H1 (cell line): ENCODE results near the gene AZGP1. TPM values are rescaled to one million over a fixed set of nuclear protein-coding genes. Genes with fewer than 3 reads are reported as not detected.

Source experiments
- CTCF ChIA-PET: fragments of 300-600 bp; sonication (Branson Sonifier 250); formaldehyde crosslinking; loops from one replicate; lab custom pipeline; 2021; ENCODE audit not compliant: partially characterized antibody; lab: Charles Lee
- POLR2A ChIA-PET: fragments of 300-600 bp; sonication (Branson Sonifier 250); formaldehyde crosslinking; loops from one replicate; lab custom pipeline; 2021; ENCODE audit warnings: inconsistent platforms; ENCODE audit not compliant: partially characterized antibody; lab: Charles Lee
- DNase-seq, 2 experiments: peaks; one replicate each; pipeline versions ENCODE4 v3.0.0 to v3.0.0-alpha.2; 2010 to 2022; ENCODE audit warnings: low spot score in 2 of 2, low read depth in 1 of 2, mixed read lengths in 1 of 2
- FAIRE-seq: peaks from 2 replicates; lab custom pipeline; 2011; peaks lifted over from hg19 to GRCh38; lab: Jason Lieb, UNC
- H2AFZ ChIP-seq: 2 replicates; pipeline ENCODE4 v1.8.1; 2012; ENCODE audit warnings: low read length, inconsistent platforms
- H2AK5ac ChIP-seq: 2 replicates; pipeline ENCODE4 v1.6.1; 2013; ENCODE audit warnings: low read depth, low read length
- H2BK120ac ChIP-seq: replicated peaks from 2 replicates; pipeline ENCODE3; 2013; ENCODE audit warnings: low read depth, low read length, inconsistent platforms
- H2BK12ac ChIP-seq: 2 replicates; pipeline ENCODE4 v1.6.1; 2013; ENCODE audit warnings: low read depth, low read length
- H2BK15ac ChIP-seq: 2 replicates; pipeline ENCODE4 v1.6.1; 2013; ENCODE audit warnings: low read length
- H2BK20ac ChIP-seq: 2 replicates; pipeline ENCODE4 v1.6.1; 2013; ENCODE audit warnings: low read length
- H2BK5ac ChIP-seq: 2 replicates; pipeline ENCODE4 v1.6.1; 2013; ENCODE audit warnings: low read depth, low read length
- H3K14ac ChIP-seq: 2 replicates; pipeline ENCODE4 v1.6.1; 2013; ENCODE audit warnings: inconsistent platforms; ENCODE audit not compliant: insufficient read length
- H3K18ac ChIP-seq: 2 replicates; pipeline ENCODE4 v1.6.1; 2013; ENCODE audit warnings: low read length; ENCODE audit errors: extremely low read depth
- H3K23ac ChIP-seq: 2 replicates; pipeline ENCODE4 v1.6.1; 2013; ENCODE audit warnings: inconsistent platforms; ENCODE audit not compliant: insufficient read length
- H3K23me2 ChIP-seq: 2 replicates; pipeline ENCODE4 v1.6.1; 2013; ENCODE audit warnings: low read depth, low read length
- H3K27ac ChIP-seq: 2 replicates; pipeline ENCODE4 v1.6.1; 2011; ENCODE audit warnings: low read depth, low read length, inconsistent platforms
- H3K27me3 ChIP-seq, 4 experiments: replicated peaks in 1 of 4; 1 replicate in 1 of 4; 2 replicates in 3 of 4; pipeline versions ENCODE4 v1.6.1 to v1.8.1; 2011 to 2013; ENCODE audit warnings: low read length in 3 of 4, mild to moderate bottlenecking in 3 of 4, inconsistent platforms in 2 of 4, mixed read lengths in 2 of 4, moderate library complexity in 1 of 4; ENCODE audit not compliant: control insufficient read depth in 3 of 4, insufficient read depth in 3 of 4; ENCODE audit errors: extremely low read depth in 1 of 4
- H3K36me3 ChIP-seq, 4 experiments: 2 replicates each; pipeline versions ENCODE4 v1.6.1 to v1.8.1; 2011 to 2013; ENCODE audit warnings: mild to moderate bottlenecking in 4 of 4, low read length in 3 of 4, moderate library complexity in 2 of 4, control low read depth in 1 of 4, inconsistent platforms in 1 of 4; ENCODE audit not compliant: insufficient read depth in 4 of 4, control insufficient read depth in 2 of 4
- H3K4ac ChIP-seq: replicated peaks from 2 replicates; pipeline ENCODE3; 2013; ENCODE audit warnings: low read length, low read depth, mixed read lengths, inconsistent platforms; ENCODE audit not compliant: insufficient read length
- H3K4me1 ChIP-seq, 4 experiments: replicated peaks in 1 of 4; 1 replicate in 1 of 4; 2 replicates in 3 of 4; pipeline versions ENCODE4 v1.6.1 to v1.8.1; 2011 to 2013; ENCODE audit warnings: low read length in 3 of 4, inconsistent platforms in 2 of 4, mixed read lengths in 1 of 4; ENCODE audit not compliant: insufficient read depth in 4 of 4, control insufficient read depth in 3 of 4
- H3K4me2 ChIP-seq, 2 experiments: 2 replicates each; pipeline versions ENCODE4 v1.6.1 to v1.8.1; 2011 to 2013; ENCODE audit warnings: low read depth in 2 of 2, low read length in 2 of 2, control low read depth in 1 of 2, inconsistent platforms in 1 of 2, mild to moderate bottlenecking in 1 of 2; ENCODE audit not compliant: insufficient read depth in 1 of 2
- H3K4me3 ChIP-seq, 4 experiments: fragments of 200-600, 300-600 bp in 1 of 4; sonication (generic), shearing (Covaris generic), sonication (Bioruptor Twin) in 1 of 4; 2 replicates each; pipeline versions ENCODE4 v1.5.1 to v1.8.1; 2011 to 2016; ENCODE audit warnings: low read length in 4 of 4, low read depth in 3 of 4, control low read depth in 2 of 4, inconsistent platforms in 2 of 4, mild to moderate bottlenecking in 2 of 4, mixed read lengths in 1 of 4, moderate library complexity in 1 of 4; ENCODE audit not compliant: insufficient read depth in 2 of 4; ENCODE audit errors: extremely low read depth in 1 of 4
- H3K56ac ChIP-seq: replicated peaks from 2 replicates; pipeline ENCODE3; 2013; ENCODE audit warnings: low read depth, mild to moderate bottlenecking, mixed read lengths, low read length, inconsistent platforms; ENCODE audit not compliant: insufficient read length
- H3K79me1 ChIP-seq: 2 replicates; pipeline ENCODE4 v1.6.1; 2013; ENCODE audit warnings: low read depth, low read length, control low read depth
- H3K79me2 ChIP-seq, 2 experiments: 2 replicates each; pipeline versions ENCODE4 v1.6.1 to v1.8.1; 2012 to 2013; ENCODE audit warnings: low read length in 2 of 2, mild to moderate bottlenecking in 2 of 2, inconsistent platforms in 1 of 2; ENCODE audit not compliant: insufficient read depth in 2 of 2, control insufficient read depth in 1 of 2
- H3K9ac ChIP-seq, 4 experiments: replicated peaks in 1 of 4; 1 replicate in 1 of 4; 2 replicates in 3 of 4; pipeline versions ENCODE4 v1.6.1 to v1.8.1; 2011 to 2013; ENCODE audit warnings: low read depth in 3 of 4, low read length in 3 of 4, control low read depth in 2 of 4, mild to moderate bottlenecking in 2 of 4, moderate library complexity in 2 of 4, inconsistent platforms in 1 of 4; ENCODE audit errors: extremely low read depth in 1 of 4
- H3K9me3 ChIP-seq, 2 experiments: 2 replicates each; pipeline versions ENCODE4 v1.6.1 to v1.8.1; 2012 to 2013; ENCODE audit warnings: mild to moderate bottlenecking in 2 of 2, moderate library complexity in 2 of 2, control low read depth in 1 of 2, inconsistent platforms in 1 of 2, low read depth in 1 of 2, low read length in 1 of 2, mixed read lengths in 1 of 2; ENCODE audit not compliant: insufficient read depth in 2 of 2
- H4K20me1 ChIP-seq, 2 experiments: replicated peaks in 1 of 2; 2 replicates each; pipeline versions ENCODE3 to v1.8.1; 2011 to 2013; ENCODE audit warnings: inconsistent platforms in 2 of 2, low read length in 2 of 2, mild to moderate bottlenecking in 1 of 2; ENCODE audit not compliant: insufficient read depth in 2 of 2, control insufficient read depth in 1 of 2
- H4K5ac ChIP-seq: 2 replicates; pipeline ENCODE4 v1.6.1; 2013; ENCODE audit warnings: low read length, low read depth, mixed read lengths, inconsistent platforms; ENCODE audit not compliant: insufficient read length
- H4K8ac ChIP-seq: 2 replicates; pipeline ENCODE4 v1.8.0; 2013; ENCODE audit warnings: mild to moderate bottlenecking, moderate library complexity, low read length, inconsistent platforms; ENCODE audit not compliant: insufficient read depth; ENCODE audit errors: extremely low read depth
- H4K91ac ChIP-seq: replicated peaks from 2 replicates; pipeline ENCODE3; 2013; ENCODE audit warnings: low read length, mixed read lengths, inconsistent platforms; ENCODE audit not compliant: insufficient read length
- CBX5 ChIP-seq: fragments of 300-800, 300-1000 bp; sonication (generic); IDR thresholded peaks from 2 replicates; pipeline ENCODE4 v1.7.1; 2016; ENCODE audit warnings: antibody characterized with exemption, low read length, low read depth
- FOSL1 ChIP-seq: IDR thresholded peaks from 2 replicates; pipeline ENCODE4 v1.6.1; 2011; ENCODE audit warnings: mild to moderate bottlenecking, low read depth, low read length, moderate library complexity; ENCODE audit not compliant: insufficient read depth
- KDM5A ChIP-seq: fragments of 200-600 bp; IDR thresholded peaks from 2 replicates; pipeline ENCODE4 v1.7.1; 2012; ENCODE audit warnings: mild to moderate bottlenecking, low read length, inconsistent platforms, mixed read lengths
- POLR2A ChIP-seq, 2 experiments: IDR thresholded peaks; 1 replicate in 1 of 2; 2 replicates in 1 of 2; pipeline ENCODE4 v1.6.1; 2011; ENCODE audit warnings: low read depth in 2 of 2, low read length in 2 of 2, mild to moderate bottlenecking in 2 of 2; ENCODE audit errors: control extremely low read depth in 1 of 2
- POLR2AphosphoS5 ChIP-seq: IDR thresholded peaks from 2 replicates; pipeline ENCODE4 v1.6.1; 2011; ENCODE audit warnings: low read depth, low read length
- RBBP5 ChIP-seq: IDR thresholded peaks from 2 replicates; pipeline ENCODE4 v1.7.1; 2012; ENCODE audit warnings: low read depth, mild to moderate bottlenecking, inconsistent platforms, low read length, moderate library complexity, borderline replicate concordance
- RNF2 ChIP-seq: fragments of 200-900, 300-1000 bp; sonication (generic); IDR thresholded peaks from 2 replicates; pipeline ENCODE4 v1.7.1; 2016; ENCODE audit warnings: borderline replicate concordance, low read depth, mild to moderate bottlenecking, antibody characterized with exemption, low read length; ENCODE audit not compliant: poor library complexity, severe bottlenecking; ENCODE audit errors: missing control alignments
- RXRA ChIP-seq: IDR thresholded peaks from 2 replicates; pipeline ENCODE4 v1.6.1; 2011; ENCODE audit warnings: low read depth, mild to moderate bottlenecking, low read length, moderate library complexity; ENCODE audit not compliant: insufficient read depth
- SP2 ChIP-seq: IDR thresholded peaks from 2 replicates; pipeline ENCODE4 v1.6.1; 2012; ENCODE audit warnings: mild to moderate bottlenecking, low read length, inconsistent platforms
- TAF1 ChIP-seq: IDR thresholded peaks from 2 replicates; pipeline ENCODE4 v1.6.1; 2011; ENCODE audit warnings: mild to moderate bottlenecking, low read depth, low read length
- TAF7 ChIP-seq: optimal IDR thresholded peaks from 2 replicates; pipeline ENCODE3; 2011; ENCODE audit warnings: low read depth, mild to moderate bottlenecking, inconsistent platforms, low read length, moderate library complexity, borderline replicate concordance
- WGBS, 2 experiments: shearing (Covaris generic) in 1 of 2; methylation state at CpG; one replicate each; pipeline versions ENCODE4 v1.1.6 to v1.1.7; 2013 to 2015; ENCODE audit warnings: low lambda C conversion rate in 2 of 2, mixed read lengths in 2 of 2, inconsistent platforms in 1 of 2, low coverage in 1 of 2, missing lambda C conversion rate in 1 of 2; ENCODE audit not compliant: insufficient replicate concordance in 2 of 2, insufficient coverage in 1 of 2, insufficient read length in 1 of 2; ENCODE audit errors: extremely low coverage in 1 of 2, missing lambda C conversion rate in 1 of 2; 5-methylcytosine and 5-hydroxymethylcytosine counted together
- polyA plus RNA-seq, 7 experiments: library from polyadenylated mRNA; depleted of rRNA in 3 of 7; stranded (reverse) in 5 of 7; unstranded in 2 of 7; fragments of >200 nt in 5 of 7; fragments of 200-250 nt in 2 of 7; gene quantifications; 1 replicate in 5 of 7; 2 replicates in 1 of 7; 4 replicates in 1 of 7; pipeline versions ENCODE4 v1.2.1 to v1.2.3, GENCODE V29; 2011 to 2013; ENCODE audit warnings: missing spikeins in 2 of 7, mixed read lengths in 2 of 7
- total RNA-seq: library from RNA; stranded (reverse); fragmentation: NEBNext Ultra II Directional; extraction: Animal tissue kit (Norgen Biotek cat#: 25700); gene quantifications from 2 replicates; pipeline ENCODE4 v1.2.1, GENCODE V29; 2021

AZGP1 gene
- total and polyA plus RNA-seq, 2 of the 8 experiments (the other 6 are each of a cell fraction or from before 2014, with no cell fraction given): 0.52 to 0.68 TPM

DNA sequence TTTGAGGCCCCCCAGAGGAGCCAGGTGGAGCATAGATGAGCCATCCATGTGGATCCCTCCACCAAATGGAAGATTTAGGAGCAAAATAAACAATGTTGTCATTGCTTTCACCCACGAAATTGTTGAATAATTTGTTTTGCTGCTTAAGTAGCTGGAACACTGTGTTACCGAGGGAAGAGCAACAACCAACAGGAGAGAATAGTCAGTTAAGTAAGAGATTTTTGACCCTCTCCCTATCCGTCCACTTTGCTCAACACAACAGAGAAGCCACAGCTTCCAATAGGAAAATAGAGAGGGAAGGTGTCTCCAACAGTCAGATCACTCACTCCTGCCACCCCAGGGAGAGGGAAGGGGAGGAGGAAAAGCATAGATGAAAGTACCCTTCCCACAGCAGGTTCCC lies 35.7 kb upstream of the AZGP1 start:
- H3K79me2 ChIP-seq: peaks cover 8 to 9% of the 10 kb centered on the region in 2 experiments

More for the DNA sequence above, 35.7 kb upstream of the AZGP1 start:
- H3K23me2 ChIP-seq: peaks cover 9% of the 10 kb centered on the region
- H2AK5ac ChIP-seq: no peak overlapping the region
- no peak overlapping the region for H4K5ac ChIP-seq
- peak overlapping the region; percentile 58; the same call in 1 of the 2 replicates for H4K8ac ChIP-seq
- no peak overlapping the region for H3K4ac ChIP-seq
- no peak overlapping the region for H3K27ac ChIP-seq
- POLR2A ChIA-PET: interaction anchor here (0.7 to 7.4 kb wide), 4 partner anchors 11 to 93 kb away, joined by 3 to 47 read pairs (median 4); no protein-coding TSS in a partner anchor
- H3K4me3 ChIP-seq: no peak overlapping the region
- no peaks in the 10 kb centered on the region for H3K36me3 ChIP-seq
- no peak overlapping the region for H3K56ac ChIP-seq
- H2BK20ac ChIP-seq: no peak overlapping the region
- H2BK120ac ChIP-seq: no peak overlapping the region
- no peak for TF ChIP-seq FOSL1
- TF ChIP-seq KDM5A: no peak
- TF ChIP-seq POLR2A (IDR thresholded peaks at IDR 0.05; ENCODE audit: control extremely low read depth in 1 of 2, low read depth in 2 of 2, low read length in 2 of 2): no peak
- TF ChIP-seq CBX5: no peak
- TF ChIP-seq SP2: no peak
- no peak for TF ChIP-seq RXRA
- no peak for TF ChIP-seq RBBP5
- no peak for TF ChIP-seq TAF1
- no peak for TF ChIP-seq RNF2
- no peak for TF ChIP-seq TAF7
- TF ChIP-seq POLR2AphosphoS5: no peak
- peaks cover 5% of the 10 kb centered on the region for H3K79me1 ChIP-seq
- H3K4me1 ChIP-seq: peaks cover 0 to 2% (median under 1%) of the 10 kb centered on the region in 4 experiments; a peak in 3 of 7 replicates
- no peak overlapping the region for H2BK5ac ChIP-seq
- peaks cover under 1 to 2% of the 10 kb centered on the region in 2 experiments for H4K20me1 ChIP-seq
- H3K4me2 ChIP-seq: no peak overlapping the region
- WGBS, 2 experiments: 83% methylated on average over 3 of the region's 3 CpGs; no CpG with 5 or more reads in 1 of the 2 experiments
- no peak overlapping the region for H2BK12ac ChIP-seq
- DNase-seq (no peak), FAIRE-seq (no peak)
- no peak overlapping the region for H3K23ac ChIP-seq
- H2AFZ ChIP-seq: no peak overlapping the region
- CTCF ChIA-PET: interaction anchor here (0.6 to 9.7 kb wide), 4 partner anchors 17 to 60 kb away, joined by 3 to 99 read pairs (median 3); no protein-coding TSS in a partner anchor
- H4K91ac ChIP-seq: no peak overlapping the region
- H3K18ac ChIP-seq: no peak overlapping the region
- H3K9ac ChIP-seq: no peak overlapping the region
- H2BK15ac ChIP-seq: no peak overlapping the region
- no peak overlapping the region for H3K14ac ChIP-seq
- no peaks in the 10 kb centered on the region for H3K27me3 ChIP-seq
- H3K9me3 ChIP-seq: no peaks in the 10 kb centered on the region
